Stimulated activated CD4-positive, alpha-beta T cell treated with anti-CD3 and anti-CD28 coated beads, Interleukin-4, amount 100 ng/mL, for 24 hours (primary cell): ENCODE data around the gene INTS7.

ENCODE experiments used
- DNase-seq: peaks from one replicate; pipeline ENCODE4 v3.0.0-alpha.2; 2020

INTS7 gene

GRCh38 chr1:212035123-212035834 lies at the start of gene INTS7, which contains the start of gene DTL:
TSS of gene INTS7 (minus strand) at chr1:212035557. CDS start at chr1:212035437, 120 bp downstream.
TSS of gene DTL (plus strand) at chr1:212035748. CDS start at chr1:212035891, 143 bp downstream.
- peak; percentile 98 for DNase-seq

GRCh38 chr1:212082765-212083406 lies 47.5 kb upstream of the INTS7 start:
- DNase-seq, result no peak

- DNase-seq, result no peak
These were observed 43.5 kb upstream of the INTS7 start for GRCh38 chr1:212078826-212079225.

- no peak for DNase-seq
These were observed 41.7 kb upstream of the INTS7 start for GRCh38 chr1:212077028-212077427.

- DNase-seq, result no peak
These were observed 39.5 kb upstream of the INTS7 start for GRCh38 chr1:212074856-212075255.

- DNase-seq, result no peak
These were observed 39.0 kb upstream of the INTS7 start for GRCh38 chr1:212074313-212074712.

- DNase-seq, result no peak
These were observed 38.1 kb upstream of the INTS7 start for GRCh38 chr1:212073490-212073889.

- no peak for DNase-seq
These were observed 36.7 kb upstream of the INTS7 start for GRCh38 chr1:212072047-212072446.

- DNase-seq, result no peak
These were observed 35.5 kb upstream of the INTS7 start for GRCh38 chr1:212070720-212071302.

- no peak for DNase-seq
These were observed 32.4 kb upstream of the INTS7 start for GRCh38 chr1:212067787-212068186.

GRCh38 chr1:212062832-212063438 lies 27.6 kb upstream of the INTS7 start:
- DNase-seq, result no peak

GRCh38 chr1:212060632-212061472 lies 25.5 kb upstream of the INTS7 start:
- DNase-seq, result no peak

- DNase-seq, result no peak
These were observed 20.0 kb upstream of the INTS7 start for GRCh38 chr1:212055333-212055732.

- DNase-seq, result no peak
These were observed 18.6 kb upstream of the INTS7 start for GRCh38 chr1:212053993-212054392.

GRCh38 chr1:212045981-212046380 lies 10.6 kb upstream of the INTS7 start:
- no peak for DNase-seq

- DNase-seq, result no peak
These were observed 9.5 kb upstream of the INTS7 start for GRCh38 chr1:212044851-212045250.

GRCh38 chr1:212042436-212042835 lies 7.1 kb upstream of the INTS7 start:
- DNase-seq, result no peak

- no peak for DNase-seq
These were observed 5.5 kb upstream of the INTS7 start for GRCh38 chr1:212040629-212041412.

GRCh38 chr1:212039622-212040021 lies 4.3 kb upstream of the INTS7 start:
- DNase-seq, result no peak

GRCh38 chr1:212037900-212038299 lies 2.5 kb upstream of the INTS7 start:
- DNase-seq, result no peak

GRCh38 chr1:212035835-212036605 lies 663 bp upstream of the INTS7 start:
- DNase-seq, result no peak
